Measurements from ENCODE around the gene RARS2.
A peak's percentile ranks its signal among the peaks of the same experiment; 100 is the strongest.
"Not testable (repeated sequence)": the region's sequence is repeated elsewhere in the genome, so short reads cannot be mapped to it uniquely, and the experiment has no call there.

RARS2 gene

DNA sequence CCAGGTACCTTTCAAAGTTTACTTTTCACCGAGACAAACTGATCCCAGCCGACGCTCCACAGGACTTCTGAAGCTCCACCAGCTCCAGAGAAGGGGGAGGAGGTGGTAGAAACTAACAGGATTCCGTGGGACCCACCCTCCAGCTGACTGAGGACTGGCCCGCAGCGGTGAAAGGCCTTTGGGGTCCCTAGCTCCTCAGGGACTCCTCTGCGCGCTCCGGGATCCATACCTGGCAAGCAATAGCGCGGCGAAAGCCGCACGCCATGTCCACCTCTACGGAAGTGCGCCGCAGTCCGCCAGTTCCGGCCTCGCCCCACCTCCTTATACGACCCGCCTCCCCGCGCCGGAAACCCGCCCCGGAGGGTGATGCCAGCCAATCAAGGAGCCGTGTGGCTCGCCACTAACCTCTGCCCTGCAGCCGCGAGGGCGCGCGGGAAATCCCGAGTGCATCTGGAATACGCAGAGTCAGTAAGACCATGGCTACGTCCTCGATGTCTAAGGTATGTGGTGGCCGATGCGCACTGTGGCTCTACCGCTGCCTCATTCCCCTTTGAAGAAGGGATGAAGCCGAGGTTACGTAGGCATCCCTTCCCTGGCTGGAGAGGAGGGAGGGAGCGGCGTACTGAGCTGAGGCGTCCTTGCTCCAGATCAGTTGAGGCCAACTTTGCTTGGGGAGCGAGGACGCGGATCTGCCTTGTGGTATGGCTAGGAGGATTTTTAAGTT lies at the start of gene RARS2, which contains the start of gene ORC3:
Gene RARS2, minus strand, starts transcription at position 295 of the 724 bp plus-strand sequence. Its CDS starts 30 bp downstream, at position 265.
Gene ORC3, plus strand, starts transcription at position 443 of the 724 bp plus-strand sequence. Its CDS starts 34 bp downstream, at position 477.
- peak; percentile 94 for DNase-seq (ENCODE audit: low read depth)

GRCh38 chr6:87639373-87639772 lies 49.6 kb upstream of the RARS2 start:
- no peak for DNase-seq (ENCODE audit: low read depth)

DNA sequence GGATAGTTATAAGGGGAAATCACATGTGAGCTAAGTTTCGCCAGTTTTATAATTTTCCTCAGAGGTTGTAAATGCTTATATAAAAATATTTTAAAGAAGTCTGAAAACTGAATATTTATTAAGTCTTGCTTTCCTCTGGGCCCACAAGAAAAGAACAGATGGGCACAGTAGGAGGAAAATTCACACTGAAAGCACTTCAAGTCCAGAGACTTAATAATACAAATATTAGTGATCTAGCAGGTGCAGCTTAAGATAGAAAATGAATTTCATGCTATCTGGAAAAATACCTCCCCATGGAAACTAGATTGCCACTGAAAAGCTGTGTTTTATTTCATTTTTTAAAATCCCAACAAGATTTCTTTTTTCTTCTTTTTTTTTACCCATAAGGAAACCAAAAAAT lies 47.3 kb upstream of the RARS2 start:
- DNase-seq (ENCODE audit: low read depth) = no peak

DNA sequence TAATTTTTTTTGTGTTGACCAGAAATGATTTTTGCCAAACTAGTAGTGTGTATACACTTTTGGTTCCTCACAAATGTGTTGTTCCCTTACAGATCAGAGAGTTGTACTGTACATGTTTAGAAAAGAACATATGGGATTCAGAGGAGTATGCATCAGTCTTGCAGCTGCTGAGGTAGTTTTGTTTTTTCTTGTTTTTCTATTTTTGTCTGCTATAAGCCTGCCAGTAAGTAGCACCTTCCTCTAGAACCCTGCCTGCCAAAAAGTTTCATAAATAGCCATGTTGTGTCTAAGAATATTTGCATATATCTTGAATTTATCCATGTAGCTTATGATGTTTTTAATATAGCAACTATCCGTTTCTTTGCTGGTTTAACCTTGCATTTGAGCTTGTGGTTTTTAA lies 46.5 kb upstream of the RARS2 start:
- no peak for DNase-seq (ENCODE audit: low read depth)

DNA sequence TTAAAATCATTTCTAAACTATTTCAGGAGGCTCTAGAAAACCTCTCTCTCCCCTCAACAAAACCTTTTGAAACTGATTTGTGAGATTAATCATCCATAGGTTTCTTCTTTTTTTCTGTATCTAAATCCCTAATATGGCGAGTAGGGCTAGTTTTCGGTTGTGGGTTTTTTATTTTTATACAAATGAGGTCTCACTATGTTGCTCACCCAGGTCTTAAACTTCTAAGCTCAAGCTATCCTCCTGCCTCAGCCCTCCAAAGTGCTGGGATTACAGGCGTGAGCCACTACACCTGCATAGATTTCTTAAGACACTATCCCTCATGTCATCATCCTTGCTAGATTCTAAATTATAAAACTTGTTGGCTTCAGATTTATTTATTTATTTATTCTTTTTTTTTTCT lies 44.1 kb upstream of the RARS2 start:
- no peak for DNase-seq (ENCODE audit: low read depth)

DNA sequence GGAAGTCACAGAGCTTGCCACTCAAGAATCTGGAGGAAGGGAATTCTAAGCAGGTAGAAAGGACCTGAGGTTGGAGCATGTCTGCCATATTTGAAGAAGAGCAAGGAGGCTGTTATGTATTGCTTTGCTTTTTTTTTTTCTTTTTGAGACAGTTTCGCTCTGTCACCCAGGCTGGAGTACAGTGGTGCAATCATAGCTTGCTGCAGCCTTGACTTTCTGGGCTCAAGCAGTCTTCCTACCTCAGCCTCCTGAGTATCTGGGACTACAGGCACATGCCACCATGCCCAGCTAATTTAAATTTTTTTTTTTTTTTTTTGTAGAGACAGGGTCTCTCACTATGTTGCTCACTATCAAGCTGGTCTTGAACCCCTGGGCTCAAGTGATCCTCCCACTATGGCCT lies 41.0 kb upstream of the RARS2 start:
- no peak for DNase-seq (ENCODE audit: low read depth)

- peak; percentile 68 for DNase-seq (ENCODE audit: low read depth)
Measured at GRCh38 chr6:87628881-87629280, 39.1 kb upstream of the RARS2 start.

DNA sequence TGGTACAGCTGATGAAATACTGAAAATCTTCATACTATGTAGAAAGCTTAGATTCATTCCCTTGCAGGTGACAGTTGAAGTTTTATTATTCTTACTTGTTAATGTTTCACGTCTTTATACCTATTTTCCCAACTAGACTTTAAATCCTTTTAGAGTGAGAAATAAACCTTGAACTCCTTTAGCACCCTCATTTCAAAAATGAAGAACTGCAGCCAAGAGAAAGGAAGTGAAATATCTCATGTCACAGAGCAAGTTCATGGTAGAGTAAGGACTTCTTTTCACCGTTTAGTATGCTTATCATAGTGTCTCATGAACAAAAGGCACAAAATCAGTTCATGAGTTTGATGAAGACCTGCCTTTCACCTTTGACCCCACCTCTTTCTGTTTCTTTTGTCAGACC lies 38.6 kb upstream of the RARS2 start:
- DNase-seq (ENCODE audit: low read depth) = no peak

GRCh38 chr6:87623248-87623647 lies 33.5 kb upstream of the RARS2 start:
- no peak for DNase-seq (ENCODE audit: low read depth)

GRCh38 chr6:87618531-87618930 lies 28.7 kb upstream of the RARS2 start:
- DNase-seq (ENCODE audit: low read depth) = no peak

DNA sequence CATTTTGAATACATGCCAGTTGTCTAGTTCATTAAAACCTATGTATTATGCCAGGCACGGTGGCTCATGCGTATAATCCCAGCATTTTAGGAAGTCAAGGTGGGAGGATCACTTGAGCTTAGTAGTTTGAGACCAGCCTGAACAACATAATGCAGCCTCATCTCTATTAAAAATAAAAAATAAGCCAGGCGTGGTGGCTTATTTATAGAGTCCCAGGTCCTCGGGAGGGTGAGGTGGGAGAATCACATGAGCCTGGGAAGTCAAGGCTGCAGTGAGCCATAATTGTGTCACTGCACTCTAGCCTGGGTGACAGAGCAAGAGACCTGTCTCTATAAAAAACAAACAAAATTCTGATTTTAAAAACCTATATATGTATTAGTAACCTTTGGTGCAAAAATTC lies 27.6 kb upstream of the RARS2 start:
- DNase-seq (ENCODE audit: low read depth) = no peak

- DNase-seq (ENCODE audit: low read depth) = not testable (repeated sequence)
Measured at GRCh38 chr6:87613018-87613417, 23.2 kb upstream of the RARS2 start.

GRCh38 chr6:87608802-87609201 lies 19.0 kb upstream of the RARS2 start:
- no peak for DNase-seq (ENCODE audit: low read depth)

DNA sequence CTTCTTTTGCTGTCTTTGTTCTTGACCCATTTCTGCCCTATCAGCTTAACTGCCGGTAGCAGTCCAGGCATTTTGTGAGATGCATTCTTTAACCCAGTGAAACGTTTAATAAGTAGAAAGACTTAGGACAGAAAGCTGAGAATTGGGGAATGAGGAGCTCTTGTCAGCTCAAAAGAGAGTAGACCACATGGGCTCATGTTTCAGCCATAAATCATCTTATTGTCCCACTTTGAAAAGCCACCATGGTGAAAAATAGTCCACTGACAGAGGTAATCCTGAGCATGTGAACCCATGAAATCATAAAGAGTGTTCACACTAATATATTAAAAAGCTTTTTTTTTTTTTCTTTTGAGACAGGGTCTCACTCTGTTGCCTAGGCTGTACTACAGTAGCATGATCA lies 16.4 kb upstream of the RARS2 start:
- no peak for DNase-seq (ENCODE audit: low read depth)

DNA sequence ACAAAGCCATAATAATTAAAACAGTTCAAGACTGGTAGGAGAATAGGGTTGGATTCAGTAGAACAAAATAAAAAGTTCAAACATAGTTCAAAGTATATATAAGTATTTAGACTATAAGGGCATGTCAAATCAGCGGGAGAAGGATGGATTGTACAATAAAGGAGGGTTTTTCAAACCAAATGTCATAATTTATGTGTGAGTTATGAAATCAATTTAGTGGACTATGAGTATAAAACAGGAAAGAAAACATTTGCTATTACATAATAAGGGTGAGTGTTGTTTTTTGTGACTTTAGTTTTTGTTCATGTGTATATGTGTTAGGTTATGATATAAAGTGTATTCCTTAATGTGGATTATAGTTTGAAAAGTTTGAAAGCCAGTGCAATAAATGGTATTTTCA lies 10.8 kb upstream of the RARS2 start:
- DNase-seq (ENCODE audit: low read depth) = no peak

DNA sequence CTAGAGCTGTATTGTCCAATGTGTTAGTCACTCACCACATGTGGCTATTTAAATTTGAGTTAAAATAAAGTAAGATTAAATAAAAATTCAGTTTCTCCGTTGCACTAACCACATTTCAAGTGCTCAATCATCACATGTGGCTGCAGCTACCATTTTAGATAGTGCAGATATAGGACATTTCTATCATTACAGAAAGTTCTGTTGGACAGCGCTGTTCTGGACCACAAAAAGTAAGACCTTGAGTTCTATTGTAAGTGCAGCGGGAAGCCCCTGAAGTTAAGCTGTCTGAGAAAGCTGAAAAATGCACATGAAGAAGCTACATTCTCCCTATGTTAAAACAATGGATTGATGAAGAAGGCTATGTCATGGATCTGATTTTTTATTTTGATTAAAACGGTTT lies 1.2 kb upstream of the RARS2 start:
- DNase-seq (ENCODE audit: low read depth) = no peak

GRCh38 chr6:87590417-87590880 lies 662 bp upstream of the RARS2 start:
- DNase-seq (ENCODE audit: low read depth) = no peak

DNA sequence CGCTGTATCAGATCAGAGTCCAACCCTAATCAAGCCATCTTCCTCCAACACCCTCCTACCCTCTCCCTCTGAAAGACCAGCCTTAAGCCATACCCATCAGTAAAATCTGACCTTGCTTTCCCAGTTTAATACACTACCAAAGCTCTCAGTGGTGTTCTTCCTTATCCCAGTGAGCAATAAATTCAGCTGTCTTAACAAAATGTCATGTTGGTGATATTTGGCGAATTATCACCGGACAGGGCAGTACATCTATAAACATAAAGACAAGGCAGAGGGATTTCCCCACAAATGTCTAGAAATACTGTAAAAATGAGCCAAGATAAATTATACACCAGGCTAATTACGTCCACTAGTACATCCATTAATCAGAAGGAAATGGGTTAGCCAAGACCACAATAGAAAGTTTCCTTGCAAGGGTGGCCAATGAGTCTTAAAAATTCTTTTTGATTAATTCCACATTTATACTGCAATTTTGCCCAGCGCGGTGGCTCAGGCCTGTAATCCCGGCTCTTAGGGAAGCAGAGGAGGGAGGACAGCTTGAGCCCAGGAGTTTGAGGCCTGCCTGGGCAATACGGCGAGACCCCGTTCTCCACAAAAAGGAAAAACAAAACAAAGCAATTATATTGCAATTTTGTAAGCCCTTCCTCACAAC lies 905 bp downstream of the RARS2 start:
- DNase-seq (ENCODE audit: low read depth) = peak; percentile 54

DNA sequence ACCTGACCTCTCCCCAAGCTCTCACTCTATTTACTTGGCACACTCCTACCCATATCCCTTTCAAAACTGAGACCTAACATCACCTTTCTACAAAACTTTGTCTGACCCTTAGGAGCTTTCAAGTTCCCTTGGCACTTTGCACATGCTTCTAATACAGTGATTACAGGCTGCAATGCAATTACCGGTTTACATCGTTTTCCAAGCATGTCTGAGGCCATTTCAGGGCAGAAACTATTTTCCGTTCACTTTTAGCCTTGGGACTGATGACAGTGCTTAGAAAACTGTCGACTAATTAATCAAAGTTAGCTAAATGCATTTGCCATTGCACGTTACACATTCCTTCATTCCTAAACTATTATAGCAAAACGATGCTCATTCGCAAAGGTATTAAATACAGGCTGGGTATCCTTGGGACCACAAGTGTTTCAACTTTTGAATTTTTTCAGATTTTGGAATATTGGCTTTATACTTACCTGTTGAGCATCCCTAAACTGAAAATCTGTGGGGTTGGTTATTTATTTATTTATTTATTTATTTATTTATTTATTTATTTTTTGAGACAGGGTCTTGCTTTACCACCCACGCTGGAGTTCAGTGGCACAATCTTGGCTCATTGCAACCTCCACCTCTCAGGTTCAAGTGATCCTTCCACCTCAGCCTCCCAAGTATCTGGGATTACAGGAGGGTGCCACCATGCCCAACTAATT lies 3.3 kb downstream of the RARS2 start:
- DNase-seq (ENCODE audit: low read depth) = no peak

- DNase-seq (ENCODE audit: low read depth) = no peak
Measured at GRCh38 chr6:87583822-87584221, 6.0 kb downstream of the RARS2 start.

DNA sequence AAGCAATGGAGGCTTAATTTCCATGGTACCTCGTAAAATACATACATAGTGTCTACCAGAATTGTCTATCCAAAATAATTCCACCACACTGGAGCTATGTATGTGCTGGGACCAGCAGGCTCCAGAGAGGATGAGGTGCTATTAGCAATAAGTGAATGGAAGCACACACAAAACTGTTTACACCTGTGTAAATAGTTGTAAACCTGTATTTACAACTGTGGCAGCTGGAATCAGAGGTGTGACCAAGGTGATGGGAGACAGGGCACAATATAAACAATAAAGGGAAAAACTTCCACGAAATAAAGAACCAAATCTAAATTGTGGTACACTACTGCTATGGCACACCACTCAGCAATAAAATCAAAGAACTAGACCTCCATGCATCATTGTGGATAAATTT lies 14.4 kb downstream of the RARS2 start:
- no peak for DNase-seq (ENCODE audit: low read depth)

GRCh38 chr6:87574237-87574804 lies 15.5 kb downstream of the RARS2 start:
- DNase-seq (ENCODE audit: low read depth) = no peak
